Measurements from ENCODE around the gene NCF4. TPM values are rescaled to one million over a fixed set of nuclear protein-coding genes. Genes with fewer than 3 reads are reported as not detected.

Gene NCF4
- total and polyA plus RNA-seq, 2 of the 4 experiments (the other 2 are of a cell fraction): not detected

DNA sequence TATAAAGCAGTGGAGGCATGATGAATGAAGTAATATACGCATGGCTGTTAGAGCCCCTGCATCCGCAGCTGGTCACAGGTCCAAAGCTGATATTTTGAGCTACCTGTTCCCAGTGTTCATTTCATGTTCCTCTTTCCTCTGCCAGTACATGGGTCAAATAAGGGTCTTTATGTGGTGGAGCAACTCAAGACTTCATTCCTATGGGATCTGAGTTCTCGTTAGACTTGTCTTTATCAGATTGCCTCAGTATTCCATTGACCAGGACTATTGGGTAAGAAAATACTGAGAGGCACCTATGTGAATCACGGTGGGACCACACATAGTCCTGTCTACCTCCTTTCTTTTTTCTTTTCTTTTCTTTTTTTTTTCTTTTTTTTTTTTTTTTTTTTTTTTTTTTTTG is 25.2 kb downstream of the NCF4 start:
- Histone ChIP-seq H3K4me1 (ENCODE audit: control insufficient read depth, insufficient read depth, low read length) (no peaks in the 10 kb centered on the region), H2AK5ac (ENCODE audit: low read depth, low read length) (no peak overlapping the region), H3K4me2 (ENCODE audit: low read depth, low read length) (no peak overlapping the region), H3K23ac (ENCODE audit: low read depth, low read length) (no peak overlapping the region), H3K9ac (ENCODE audit: low read depth, low read length) (no peak overlapping the region), H3K4ac (ENCODE audit: low read depth, low read length) (no peak overlapping the region), H4K5ac (ENCODE audit: low read depth, low read length) (no peak overlapping the region), H3K27me3 (ENCODE audit: control insufficient read depth, insufficient read depth, low read length) (peaks cover 6% of the 10 kb centered on the region), H2AK9ac (replicated peaks; ENCODE audit: low read depth, low read length, poor library complexity) (no peak overlapping the region), H3K9me1 (ENCODE audit: insufficient read depth, low read length) (no peaks in the 10 kb centered on the region), H4K20me1 (ENCODE audit: insufficient read depth, low read length) (no peaks in the 10 kb centered on the region), H3K27ac (ENCODE audit: insufficient read depth, low read length) (no peak overlapping the region), H3K56ac (ENCODE audit: extremely low read depth, insufficient read depth, low read length) (no peak overlapping the region), H2BK15ac (ENCODE audit: low read depth, low read length) (no peak overlapping the region), H3K14ac (replicated peaks; ENCODE audit: low read depth, low read length) (no peak overlapping the region), H3K18ac (ENCODE audit: low read depth, low read length) (no peak overlapping the region), H2BK120ac (ENCODE audit: low read depth, low read length) (no peak overlapping the region), H3K79me1 (ENCODE audit: low read depth in 1 of 2, low read length in 2 of 2) (no peaks in the 10 kb centered on the region), H3K9me3 (ENCODE audit: control insufficient read depth, insufficient read depth, low read length) (peaks cover under 1% of the 10 kb centered on the region; the same call in 1 of the 2 replicates), H2BK5ac (ENCODE audit: low read depth, low read length, poor library complexity, severe bottlenecking) (no peak overlapping the region), H3K4me3 (ENCODE audit: insufficient read depth, low read depth, low read length) (no peak overlapping the region), H4K91ac (ENCODE audit: insufficient read depth, low read depth, low read length) (no peak overlapping the region), H2BK20ac (ENCODE audit: low read depth, low read length) (no peak overlapping the region), H2AFZ (replicated peaks; ENCODE audit: low read length, poor library complexity) (no peak overlapping the region), H3K36me3 (ENCODE audit: control insufficient read depth, insufficient read depth, low read length) (no peaks in the 10 kb centered on the region), H4K8ac (ENCODE audit: low read depth in 2 of 2, low read length in 2 of 2) (no peak overlapping the region)
- DNase-seq: no peak
- BruUV-seq (replicated peaks): no TSS peak
- CTCF ChIA-PET: no interaction called here
- dilution Hi-C loops (cut with HindIII; ENCODE audit: low sequenced_read_pairs, unreplicated experiment) (no loop called here), in situ Hi-C loops (cut with MboI; ENCODE audit: low sequenced_read_pairs) (no loop called here), intact Hi-C loops (cut with micrococcal nuclease) (no loop called here)
- WGBS, 2 experiments (ENCODE audit: extremely low coverage in 2 of 2, insufficient read length in 1 of 2): no CpG with 5 or more reads among the region's 4 CpGs
- TF ChIP-seq FOS (IDR thresholded peaks at IDR 0.05; ENCODE audit: low read depth, low read length) (no peak), MAZ (IDR thresholded peaks at IDR 0.05; ENCODE audit: borderline replicate concordance, low read depth, low read length) (no peak), RCOR1 (IDR thresholded peaks at IDR 0.05; ENCODE audit: insufficient replicate concordance, low read length) (no peak), RAD21 (IDR thresholded peaks at IDR 0.05; ENCODE audit: low read length) (no peak), CHD1 (IDR thresholded peaks at IDR 0.05; ENCODE audit: low read depth, low read length) (no peak), CEBPB (IDR thresholded peaks at IDR 0.05; ENCODE audit: low read depth, low read length) (no peak), SMC3 (IDR thresholded peaks at IDR 0.05; ENCODE audit: low read depth, low read length) (no peak), RFX5 (IDR thresholded peaks at IDR 0.05; ENCODE audit: low read depth, low read length) (no peak), POLR2A (IDR thresholded peaks at IDR 0.05; ENCODE audit: low read depth, low read length) (no peak)
- TF ChIP-seq, protein P1, sequence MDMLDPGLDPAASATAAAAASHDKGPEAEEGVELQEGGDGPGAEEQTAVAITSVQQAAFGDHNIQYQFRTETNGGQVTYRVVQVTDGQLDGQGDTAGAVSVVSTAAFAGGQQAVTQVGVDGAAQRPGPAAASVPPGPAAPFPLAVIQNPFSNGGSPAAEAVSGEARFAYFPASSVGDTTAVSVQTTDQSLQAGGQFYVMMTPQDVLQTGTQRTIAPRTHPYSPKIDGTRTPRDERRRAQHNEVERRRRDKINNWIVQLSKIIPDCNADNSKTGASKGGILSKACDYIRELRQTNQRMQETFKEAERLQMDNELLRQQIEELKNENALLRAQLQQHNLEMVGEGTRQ (IDR thresholded peaks at IDR 0.05; ENCODE audit: low read depth, low read length): no peak
- TF ChIP-seq, protein P2, sequence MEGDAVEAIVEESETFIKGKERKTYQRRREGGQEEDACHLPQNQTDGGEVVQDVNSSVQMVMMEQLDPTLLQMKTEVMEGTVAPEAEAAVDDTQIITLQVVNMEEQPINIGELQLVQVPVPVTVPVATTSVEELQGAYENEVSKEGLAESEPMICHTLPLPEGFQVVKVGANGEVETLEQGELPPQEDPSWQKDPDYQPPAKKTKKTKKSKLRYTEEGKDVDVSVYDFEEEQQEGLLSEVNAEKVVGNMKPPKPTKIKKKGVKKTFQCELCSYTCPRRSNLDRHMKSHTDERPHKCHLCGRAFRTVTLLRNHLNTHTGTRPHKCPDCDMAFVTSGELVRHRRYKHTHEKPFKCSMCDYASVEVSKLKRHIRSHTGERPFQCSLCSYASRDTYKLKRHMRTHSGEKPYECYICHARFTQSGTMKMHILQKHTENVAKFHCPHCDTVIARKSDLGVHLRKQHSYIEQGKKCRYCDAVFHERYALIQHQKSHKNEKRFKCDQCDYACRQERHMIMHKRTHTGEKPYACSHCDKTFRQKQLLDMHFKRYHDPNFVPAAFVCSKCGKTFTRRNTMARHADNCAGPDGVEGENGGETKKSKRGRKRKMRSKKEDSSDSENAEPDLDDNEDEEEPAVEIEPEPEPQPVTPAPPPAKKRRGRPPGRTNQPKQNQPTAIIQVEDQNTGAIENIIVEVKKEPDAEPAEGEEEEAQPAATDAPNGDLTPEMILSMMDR (conservative IDR thresholded peaks at IDR 0.05; ENCODE audit: low read depth, low read length): no peak
- ATAC-seq (ENCODE audit: low read depth): no peak
- POLR2A ChIA-PET (ENCODE audit: unreplicated experiment): no interaction called here

All from IMR-90 (cell line).